Middle frontal gyrus (tissue), 1 donor: ENCODE data around the gene ENTPD8.

ENCODE experiments used
- DNase-seq: peaks from one replicate; pipeline ENCODE4 v3.0.0-alpha.2; 2015; ENCODE audit warnings: low spot score; ENCODE audit errors: extremely low spot score

ENTPD8 gene

DNA sequence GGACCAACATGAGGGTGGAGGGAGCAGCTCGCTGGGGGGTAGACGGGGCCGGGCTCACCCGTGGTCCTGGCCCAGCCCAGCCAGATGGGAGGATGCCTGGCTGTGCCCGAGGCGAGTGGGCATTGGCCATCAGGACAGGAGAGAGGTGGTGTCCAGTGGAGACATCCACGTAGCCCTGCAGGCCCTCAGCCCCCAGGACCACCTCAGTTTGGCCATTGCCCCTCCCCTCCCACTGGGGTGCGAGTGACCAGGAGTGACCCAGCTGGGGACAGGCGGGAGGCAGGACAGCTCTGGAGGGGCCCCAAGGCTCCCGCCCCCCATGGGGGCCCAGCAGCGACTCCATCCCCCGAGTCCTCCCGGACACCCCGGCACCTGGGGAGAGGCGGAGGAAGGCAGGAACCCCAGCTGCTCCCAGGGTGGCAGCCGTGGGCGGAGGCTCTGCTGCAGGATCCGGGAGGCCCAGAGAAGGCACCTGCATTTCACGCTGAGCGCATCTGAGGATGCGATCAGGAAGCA lies 9.7 kb downstream of the ENTPD8 start:
- DNase-seq: no peak

DNA sequence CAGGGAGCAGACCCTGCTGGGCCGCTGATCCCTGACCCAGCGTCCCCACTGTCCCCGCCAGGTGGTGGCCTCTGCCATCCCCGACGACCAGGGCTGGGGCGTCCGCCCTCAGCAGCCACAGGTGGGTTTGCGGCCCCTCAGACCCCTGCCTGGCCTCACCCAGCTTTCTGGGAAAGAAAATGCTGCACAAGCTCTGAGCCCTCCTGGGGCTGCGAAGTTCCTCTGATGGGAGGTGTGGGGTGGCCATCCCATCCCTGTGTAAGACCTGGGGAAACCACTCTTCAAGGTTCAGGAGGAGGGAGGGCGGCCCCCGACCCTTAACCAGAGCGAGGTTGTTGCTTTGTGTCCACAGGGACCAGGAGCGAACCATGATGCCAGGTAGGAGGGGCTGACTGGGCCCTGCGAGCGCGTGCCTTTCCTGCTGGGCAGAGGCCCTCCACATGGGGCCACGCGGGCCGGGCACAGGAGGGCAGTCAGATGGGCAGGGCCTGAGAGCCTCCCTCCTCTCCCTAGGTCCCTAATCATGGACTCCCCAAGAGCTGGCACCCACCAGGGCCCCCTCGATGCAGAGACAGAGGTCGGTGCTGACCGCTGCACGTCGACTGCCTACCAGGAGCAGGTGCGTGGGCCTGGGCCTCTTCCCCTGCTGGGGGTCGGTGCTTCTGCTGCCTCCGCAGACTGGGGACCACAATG lies 10.3 kb downstream of the ENTPD8 start:
- no peak for DNase-seq

GRCh38 chr9:137429974-137430722 lies 11.0 kb downstream of the ENTPD8 start:
- no peak for DNase-seq

DNA sequence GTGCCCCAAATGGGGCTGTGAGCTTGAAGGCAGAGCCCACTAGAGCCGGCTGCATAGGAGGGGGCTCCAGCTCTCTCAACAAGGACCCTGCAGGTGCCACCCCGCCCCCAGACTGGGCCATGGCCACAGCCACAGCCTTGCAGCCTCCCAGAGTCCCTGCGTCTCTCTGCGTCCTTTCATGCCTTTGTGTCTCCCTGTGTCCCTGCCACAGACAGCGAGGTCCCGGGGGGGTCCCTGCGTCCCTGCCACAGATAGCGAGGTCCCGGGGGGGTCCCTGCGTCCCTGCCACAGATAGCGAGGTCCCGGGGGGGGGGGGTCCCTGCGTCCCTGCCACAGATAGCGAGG lies 11.6 kb downstream of the ENTPD8 start:
- DNase-seq: no peak

DNA sequence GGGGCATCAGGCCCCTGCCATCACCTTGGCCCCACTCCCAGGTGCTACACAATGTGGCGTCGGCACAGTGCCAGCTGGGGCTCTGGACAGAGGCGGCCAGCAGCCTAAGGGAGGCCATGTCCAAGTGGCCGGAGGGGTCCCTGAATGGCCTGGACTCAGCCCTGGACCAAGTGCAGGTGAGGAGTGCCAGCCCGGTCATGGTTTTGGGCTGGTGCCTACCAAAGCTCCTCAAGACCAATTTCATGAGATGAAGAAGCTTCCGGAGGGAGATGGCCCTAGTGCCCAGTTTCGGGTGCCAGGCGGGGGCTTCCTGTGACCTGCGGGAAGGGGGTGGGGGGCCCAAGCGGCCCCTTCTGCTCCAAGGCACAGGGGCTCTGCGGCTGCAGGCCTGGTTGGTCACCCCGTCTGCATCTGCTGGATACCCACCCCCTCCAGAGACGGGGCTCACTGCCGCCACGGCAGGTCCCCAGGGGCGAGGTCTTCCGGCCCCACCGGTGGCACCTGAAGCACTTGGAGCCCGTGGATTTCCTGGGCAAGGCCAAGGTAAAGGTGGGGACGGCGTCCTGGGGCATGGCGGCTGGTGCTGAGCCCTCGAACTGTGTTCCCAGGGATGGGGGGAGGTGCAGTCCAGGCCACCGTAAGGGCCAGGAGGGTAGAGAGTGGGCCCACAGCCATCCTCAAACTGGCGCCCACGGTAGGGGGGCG lies 12.2 kb downstream of the ENTPD8 start:
- no peak for DNase-seq

GRCh38 chr9:137428311-137428630 lies 12.9 kb downstream of the ENTPD8 start:
- no peak for DNase-seq

- DNase-seq: no peak
These were observed 13.5 kb downstream of the ENTPD8 start for GRCh38 chr9:137427454-137428310.

GRCh38 chr9:137426018-137426681 lies 15.0 kb downstream of the ENTPD8 start:
- DNase-seq: no peak

GRCh38 chr9:137423514-137424291 lies 17.5 kb downstream of the ENTPD8 start:
- DNase-seq: no peak

DNA sequence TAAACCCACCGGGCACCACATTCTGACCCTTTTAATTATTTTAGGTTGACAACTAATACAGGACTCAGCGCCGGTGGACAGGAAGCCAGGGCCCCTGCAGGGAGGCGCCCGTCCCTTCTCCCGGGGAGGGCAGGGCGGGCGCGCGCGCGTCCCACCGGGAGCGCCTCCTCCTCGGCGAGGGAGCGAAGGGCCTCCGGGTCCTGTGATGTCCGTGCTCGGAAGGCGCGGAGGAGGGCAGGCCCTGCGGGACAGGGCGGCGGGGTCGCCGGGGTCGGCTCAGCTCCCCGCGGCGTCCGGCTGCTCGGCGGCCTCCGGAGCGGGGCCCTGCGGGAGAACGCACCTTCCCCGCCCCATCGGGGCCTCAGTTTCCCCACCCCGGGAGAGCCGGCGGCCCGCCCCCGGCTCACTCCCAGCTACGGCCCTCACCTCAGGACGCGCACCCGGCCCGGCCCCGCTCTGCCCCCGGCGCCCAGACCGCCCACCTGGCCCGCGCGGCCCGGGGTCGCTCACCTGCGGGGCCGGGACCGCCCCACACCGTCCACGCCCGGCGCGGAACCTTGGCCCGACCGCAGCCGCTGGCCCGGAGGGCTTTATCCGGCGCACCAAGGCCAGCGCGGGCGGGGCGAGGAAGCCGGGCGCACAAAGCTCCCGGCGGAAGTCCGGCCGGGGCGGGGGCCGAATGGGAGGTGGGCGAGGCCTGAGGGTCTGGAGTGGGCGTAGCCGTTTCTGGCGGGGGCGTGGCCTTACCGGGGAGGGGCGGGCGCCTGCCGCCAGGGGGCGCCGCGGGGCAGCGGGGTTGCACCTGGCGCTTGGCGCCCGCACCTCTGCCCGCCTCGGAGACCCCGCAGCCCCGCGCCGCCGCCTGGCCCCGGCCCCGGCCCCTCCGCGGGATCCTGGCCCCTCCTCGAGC lies 18.3 kb downstream of the ENTPD8 start, which contains the start of the genes EXD3 and NOXA1:
Gene EXD3 (minus strand): TSS at position 559 of the 910 bp plus-strand sequence. CDS start 27,805 bp downstream, outside the sequence.
Gene NOXA1 (plus strand): TSS at position 790 of the 910 bp plus-strand sequence. CDS start 137 bp downstream, outside the sequence.
- peak; percentile 87 for DNase-seq

DNA sequence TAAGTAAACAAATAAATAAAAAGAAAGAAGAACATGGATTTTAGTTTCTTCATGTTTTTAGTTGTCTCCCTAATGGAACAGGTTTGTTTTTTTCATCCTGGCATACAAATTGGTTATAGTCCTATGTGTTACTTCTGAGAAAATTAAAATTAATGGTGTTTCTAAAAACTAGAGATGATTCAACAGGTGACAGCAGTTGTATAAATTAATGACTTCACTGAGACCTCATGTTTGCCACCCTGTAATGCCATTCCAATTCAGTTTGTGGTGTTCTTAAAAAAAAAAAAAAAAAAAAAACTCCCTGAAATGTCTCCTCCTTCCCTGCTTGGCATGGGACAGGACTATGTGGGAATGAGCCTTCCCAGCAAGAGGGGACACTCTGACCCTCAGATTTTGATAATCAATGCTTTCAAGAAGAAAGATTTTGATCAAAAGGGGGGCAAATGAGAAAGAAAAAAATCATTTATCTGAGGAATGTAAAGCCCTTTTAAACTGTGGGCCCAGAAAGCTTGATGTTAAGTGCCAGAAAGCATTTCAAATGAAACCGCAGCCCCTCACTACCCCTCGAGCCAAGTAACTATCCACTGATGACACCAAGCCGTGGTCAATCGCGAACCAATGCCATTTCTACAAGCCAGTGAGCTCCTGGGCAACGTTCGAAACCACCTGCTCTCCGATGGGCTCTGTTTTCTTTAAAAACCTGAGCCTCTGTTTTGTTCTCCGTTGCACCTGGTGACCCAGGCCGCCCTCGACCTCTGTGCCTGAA lies 19.1 kb downstream of the ENTPD8 start:
- no peak for DNase-seq

- no peak for DNase-seq
These were observed 23.8 kb downstream of the ENTPD8 start for GRCh38 chr9:137417161-137418021.

DNA sequence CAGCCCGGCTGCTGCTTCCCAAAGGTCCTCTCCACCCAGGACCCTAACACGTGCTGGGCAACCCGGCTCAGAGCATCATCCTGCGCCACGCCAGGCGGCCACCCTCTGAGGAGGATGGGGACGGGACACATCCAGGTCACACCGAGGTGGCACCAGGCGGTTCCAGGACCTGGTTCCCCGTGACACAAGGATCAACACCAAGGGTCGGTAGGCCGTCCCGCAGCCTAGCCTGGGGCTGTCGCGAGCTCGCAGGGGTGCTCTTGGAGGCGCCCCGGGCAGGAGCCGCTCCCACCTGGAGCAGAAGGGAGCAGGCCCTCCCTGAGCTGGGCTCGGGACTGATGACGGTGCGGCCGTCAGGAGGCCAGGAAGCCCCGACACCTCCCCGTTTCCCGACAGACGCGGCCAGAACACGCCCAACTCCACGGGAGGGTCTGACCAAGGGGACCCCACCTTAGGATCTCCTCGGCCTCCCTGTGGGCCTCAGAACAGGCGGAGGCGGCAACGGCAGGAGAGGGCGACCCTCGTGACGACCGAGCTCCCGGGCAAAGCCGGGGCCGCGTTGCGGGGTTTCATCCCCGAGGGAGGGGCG lies 24.5 kb downstream of the ENTPD8 start:
- no peak for DNase-seq

- DNase-seq: no peak
These were observed 25.1 kb downstream of the ENTPD8 start for GRCh38 chr9:137416006-137416562.

- no peak for DNase-seq
These were observed 25.7 kb downstream of the ENTPD8 start for GRCh38 chr9:137415451-137415850.

DNA sequence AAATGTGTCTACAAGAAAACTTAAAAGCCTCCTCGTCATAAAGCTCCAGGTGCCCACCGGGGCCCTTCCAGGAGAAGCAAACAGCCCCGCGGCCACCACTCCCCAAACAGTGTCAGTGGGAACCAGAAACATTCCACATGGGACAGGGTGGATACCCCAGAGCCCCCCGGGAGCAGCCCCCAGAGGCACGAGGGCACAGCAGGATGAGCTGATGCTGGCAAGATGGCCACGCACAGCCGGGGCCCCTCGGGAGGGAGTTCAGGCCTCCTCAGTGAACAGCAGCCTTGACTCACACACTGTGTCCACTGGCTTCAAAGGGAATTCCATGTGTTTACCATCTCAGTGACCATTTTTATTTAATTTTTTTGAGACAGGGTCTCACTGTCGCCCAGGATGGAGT lies 28.7 kb downstream of the ENTPD8 start:
- no peak for DNase-seq
